Endodermal cell (in vitro differentiated cells): ENCODE data around the gene GALR1. TPM values are rescaled to one million over a fixed set of nuclear protein-coding genes. Genes with fewer than 3 reads are reported as not detected.

Experiments
- DNase-seq: peaks from one replicate; pipeline ENCODE4 v3.0.0-alpha.2; 2017
- H3K27ac ChIP-seq: 2 replicates; pipeline ENCODE4 v1.5.1; 2013; ENCODE audit warnings: mild to moderate bottlenecking, low read depth, low read length, moderate library complexity
- H3K27me3 ChIP-seq: 2 replicates; pipeline ENCODE4 v1.6.1; 2013; ENCODE audit warnings: mild to moderate bottlenecking, low read length, moderate library complexity; ENCODE audit not compliant: insufficient read depth, control insufficient read depth, poor library complexity, severe bottlenecking
- H3K36me3 ChIP-seq: 2 replicates; pipeline ENCODE4 v1.7.0; 2013; ENCODE audit warnings: mild to moderate bottlenecking, low read length, moderate library complexity; ENCODE audit not compliant: control insufficient read depth, insufficient read depth
- H3K4me1 ChIP-seq: one replicate; pipeline ENCODE4 v1.7.0; 2013; ENCODE audit warnings: low read length; ENCODE audit not compliant: control insufficient read depth, insufficient read depth
- H3K4me3 ChIP-seq: 2 replicates; pipeline ENCODE4 v1.5.1; 2013; ENCODE audit warnings: mild to moderate bottlenecking, low read length, moderate library complexity
- H3K9ac ChIP-seq: 2 replicates; pipeline ENCODE4 v1.6.1; 2013; ENCODE audit warnings: mild to moderate bottlenecking, low read length, moderate library complexity; ENCODE audit not compliant: poor library complexity, severe bottlenecking; ENCODE audit errors: extremely low read depth
- H3K9me3 ChIP-seq: 2 replicates; pipeline ENCODE4 v1.6.1; 2013; ENCODE audit warnings: mild to moderate bottlenecking, low read length, moderate library complexity; ENCODE audit not compliant: control insufficient read depth
- H3K27ac Mint-ChIP-seq: 2 replicates; pipeline ENCODE4 v1.8.0; 2020; ENCODE audit warnings: mixed read lengths
- H3K27me3 Mint-ChIP-seq: 2 replicates; pipeline ENCODE4 v1.8.0; 2021; ENCODE audit warnings: mild to moderate bottlenecking, mixed read lengths; ENCODE audit not compliant: insufficient read depth
- H3K36me3 Mint-ChIP-seq: 2 replicates; pipeline ENCODE4 v1.8.0; 2020; ENCODE audit warnings: low read depth, mixed read lengths
- H3K4me1 Mint-ChIP-seq: 2 replicates; pipeline ENCODE4 v1.8.0; 2020; ENCODE audit warnings: mixed read lengths
- H3K4me3 Mint-ChIP-seq: 2 replicates; pipeline ENCODE4 v1.8.0; 2020; ENCODE audit warnings: mild to moderate bottlenecking, moderate library complexity, mixed read lengths
- H3K9me3 Mint-ChIP-seq: 2 replicates; pipeline ENCODE4 v1.8.0; 2020; ENCODE audit warnings: mild to moderate bottlenecking, mixed read lengths
- CTCF ChIP-seq: fragments of 200-600 bp; sonication (generic); conservative IDR thresholded peaks from 2 replicates; pipeline ENCODE4 v1.5.0; 2021; ENCODE audit warnings: antibody characterized with exemption, mild to moderate bottlenecking
- WGBS, 2 experiments: methylation state at CpG; one replicate each; pipeline versions ENCODE4 v1.1.5 to v1.1.7; 2013; ENCODE audit warnings: missing lambda C conversion rate in 2 of 2, mixed read lengths in 1 of 2; ENCODE audit not compliant: insufficient coverage in 1 of 2, insufficient read length in 1 of 2; 5-methylcytosine and 5-hydroxymethylcytosine counted together
- long read RNA-seq, 4 experiments: library from polyadenylated mRNA in 2 of 4; library from RNA in 1 of 4; library from capped mRNA in 1 of 4; stranded (forward) in 3 of 4; unstranded in 1 of 4; transcript quantifications; one replicate each; pipeline ENCODE4 v2.0.0, GENCODE V29; 2020 to 2021; ENCODE audit warnings: inconsistent platforms in 1 of 4
- polyA plus RNA-seq, 2 experiments: library from polyadenylated mRNA; stranded (reverse); fragments of 50-300 nt; gene quantifications; one replicate each; pipeline ENCODE4 v1.2.3, GENCODE V29; 2013
- total RNA-seq, 2 donors: library from RNA; stranded (reverse); fragmentation: NEBNext Ultra II Directional in 1 of 2; extraction: Animal tissue kit (Norgen Biotek cat#: 25700) in 1 of 2; gene quantifications; 2 replicates in 1 of 2; 3 replicates in 1 of 2; pipeline ENCODE4 v1.2.1, GENCODE V29; 2021

GALR1 gene
- total RNA-seq: under 1 TPM in 1 of 2 donors, not detected in 1; 0.04 TPM
- polyA plus RNA-seq (2013, experiment 1 of 2): 0.04 TPM
- not detected for polyA plus RNA-seq (2013, experiment 2 of 2)
- long read RNA-seq, experiment 1: 0 reads
- long read RNA-seq, experiment 2: 0 reads
- long read RNA-seq, experiment 3: 0 reads
- long read RNA-seq, experiment 4: 0 reads

- peaks cover 89% of the 10 kb centered on the region for H3K27me3 Mint-ChIP-seq
- DNase-seq: peak; percentile 76
- Histone ChIP-seq H3K9me3 (peaks cover 9% of the 10 kb centered on the region), H3K4me3 (peak within 1 kb of the TSS; percentile 72), H3K9ac (no peak within 1 kb of the TSS), H3K27ac (no peak within 1 kb of the TSS), H3K27me3 (peaks cover 81% of the 10 kb centered on the region), H3K36me3 (no peaks in the 10 kb centered on the region), H3K4me1 (no peaks in the 10 kb centered on the region)
- no peaks in the 10 kb centered on the region for H3K36me3 Mint-ChIP-seq
- peaks cover 14% of the 10 kb centered on the region for H3K4me1 Mint-ChIP-seq
- no peak within 1 kb of the TSS for H3K27ac Mint-ChIP-seq
- TF ChIP-seq CTCF: no peak
- peaks cover 12% of the 10 kb centered on the region for H3K9me3 Mint-ChIP-seq
- 0 to 1% methylated on average over 20 to 98 of the region's 98 CpGs for WGBS, 2 experiments
- H3K4me3 Mint-ChIP-seq: peak within 1 kb of the TSS; percentile 54
These were observed at the start of gene GALR1 for GRCh38 chr18:77249569-77250500. Gene GALR1, plus strand, starts transcription at chr18:77249848. Its CDS starts 701 bp downstream, at chr18:77250549.

- WGBS, 2 experiments: 80 to 96% methylated on average over 2 to 4 of the region's 4 CpGs
These were observed 48.1 kb upstream of the GALR1 start for GRCh38 chr18:77201506-77201905.

GRCh38 chr18:77202329-77202728 is 47.3 kb upstream of the GALR1 start:
- Histone ChIP-seq H3K36me3 (no peaks in the 10 kb centered on the region), H3K9me3 (no peaks in the 10 kb centered on the region), H3K4me3 (no peak overlapping the region), H3K9ac (no peak overlapping the region), H3K27ac (no peak overlapping the region), H3K27me3 (no peaks in the 10 kb centered on the region), H3K4me1 (no peaks in the 10 kb centered on the region)
- no peak overlapping the region for H3K4me3 Mint-ChIP-seq
- H3K9me3 Mint-ChIP-seq: no peaks in the 10 kb centered on the region
- no peak for TF ChIP-seq CTCF
- DNase-seq: no peak
- WGBS, 2 experiments: 94 to 98% methylated on average over 6 to 7 of the region's 7 CpGs
- no peaks in the 10 kb centered on the region for H3K36me3 Mint-ChIP-seq
- H3K27ac Mint-ChIP-seq: no peak overlapping the region
- H3K27me3 Mint-ChIP-seq: no peaks in the 10 kb centered on the region
- no peaks in the 10 kb centered on the region for H3K4me1 Mint-ChIP-seq

More at GRCh38 chr18:77201506-77201905, 48.1 kb upstream of the GALR1 start:
- no peak for DNase-seq
- Histone ChIP-seq H3K27ac (no peak overlapping the region), H3K27me3 (no peaks in the 10 kb centered on the region), H3K36me3 (no peaks in the 10 kb centered on the region), H3K4me3 (no peak overlapping the region), H3K9me3 (no peaks in the 10 kb centered on the region), H3K4me1 (no peaks in the 10 kb centered on the region), H3K9ac (no peak overlapping the region)
- TF ChIP-seq CTCF: no peak
- H3K27ac Mint-ChIP-seq: no peak overlapping the region
- no peak overlapping the region for H3K4me3 Mint-ChIP-seq
- no peaks in the 10 kb centered on the region for H3K27me3 Mint-ChIP-seq
- no peaks in the 10 kb centered on the region for H3K9me3 Mint-ChIP-seq
- H3K36me3 Mint-ChIP-seq: no peaks in the 10 kb centered on the region
- no peaks in the 10 kb centered on the region for H3K4me1 Mint-ChIP-seq
